ENCODE results near the gene PTPN4. TPM values are rescaled to one million over a fixed set of nuclear protein-coding genes. Genes with fewer than 3 reads are reported as not detected.

PTPN4 gene
- total RNA-seq, 1 experiment from 2014 or later: 80.5 TPM

DNA sequence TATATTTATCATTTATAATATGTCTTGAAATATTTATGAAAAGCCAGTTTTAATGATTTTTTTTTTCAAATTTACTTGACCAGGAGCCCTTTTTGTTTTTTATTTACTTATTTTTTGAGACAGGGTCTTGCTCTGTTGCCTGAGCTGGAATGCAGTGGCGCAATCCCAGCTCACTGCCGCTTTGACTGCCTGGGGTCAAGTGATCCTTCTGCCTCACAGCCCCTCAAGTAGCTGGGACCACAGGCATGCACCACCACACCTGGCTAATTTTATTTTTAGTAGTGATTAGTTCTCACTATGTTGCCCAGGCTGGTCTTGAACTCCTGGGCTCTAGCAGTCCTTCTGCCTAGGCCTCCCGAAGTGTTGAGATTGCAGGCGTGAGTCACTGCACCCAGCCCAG, 258.8 kb downstream of the PTPN4 start:
- Histone ChIP-seq H3K4ac (ENCODE audit: low read depth, low read length) (no peak overlapping the region), H3K9me3 (ENCODE audit: control insufficient read depth, low read depth, low read length) (no peaks in the 10 kb centered on the region), H3K14ac (ENCODE audit: insufficient read depth, low read length) (no peak overlapping the region), H3K18ac (ENCODE audit: insufficient read length, low read depth, low read length) (no peak overlapping the region), H2AK5ac (ENCODE audit: insufficient read length, low read length) (no peak overlapping the region), H2BK5ac (ENCODE audit: insufficient read length, low read length) (no peak overlapping the region), H3K23ac (ENCODE audit: insufficient read length, low read depth, low read length) (no peak overlapping the region), H3K23me2 (ENCODE audit: insufficient read length, low read depth, low read length, poor library complexity, severe bottlenecking) (peaks cover under 1% of the 10 kb centered on the region), H3K4me2 (ENCODE audit: insufficient read depth, insufficient read length, low read length) (no peak overlapping the region), H2BK15ac (ENCODE audit: low read depth, low read length) (no peak overlapping the region), H2BK20ac (ENCODE audit: low read depth, low read length, poor library complexity, severe bottlenecking) (no peak overlapping the region), H2BK120ac (ENCODE audit: low read depth, low read length, poor library complexity, severe bottlenecking) (no peak overlapping the region), H3T11ph (ENCODE audit: low read length) (no peak overlapping the region), H3K79me2 (ENCODE audit: insufficient read depth, low read length) (peaks cover 4% of the 10 kb centered on the region; the same call in 1 of the 2 replicates), H4K8ac (replicated peaks; ENCODE audit: insufficient read length, low read depth, low read length) (no peak overlapping the region), H4K20me1 (ENCODE audit: control insufficient read depth, insufficient read depth, insufficient read length) (no peaks in the 10 kb centered on the region), H3K56ac (ENCODE audit: insufficient read length, low read depth, low read length) (no peak overlapping the region), H2BK12ac (ENCODE audit: insufficient read length, low read depth, low read length) (no peak overlapping the region), H4K91ac (ENCODE audit: insufficient read length, low read depth, low read length) (no peak overlapping the region), H4K5ac (ENCODE audit: insufficient read length, low read depth, low read length) (no peak overlapping the region), H3K9ac (ENCODE audit: extremely low read depth, insufficient read length, low read length) (no peak overlapping the region), H2AFZ (ENCODE audit: low read length) (no peak overlapping the region), H3K79me1 (ENCODE audit: insufficient read depth, low read depth, low read length, poor library complexity, severe bottlenecking) (peaks cover 2% of the 10 kb centered on the region), H3K4me1 (ENCODE audit: insufficient read depth, low read length) (no peaks in the 10 kb centered on the region; the same call in 1 of the 2 replicates), H3K27me3 (ENCODE audit: insufficient read depth, low read length) (no peaks in the 10 kb centered on the region), H3K27ac (ENCODE audit: insufficient read length, low read depth, low read length) (no peak overlapping the region)
- DNase-seq: no peak
- Mint-ChIP-seq H3K4me1 (peaks cover 29% of the 10 kb centered on the region in 2 experiments), H3K27me3 (ENCODE audit: low read depth) (peaks cover 1% of the 10 kb centered on the region; the same call in 1 of the 2 replicates), H3K9me3 (peaks cover 8 to 12% of the 10 kb centered on the region in 2 experiments), H3K4me3 (no peak overlapping the region), H3K36me3 (ENCODE audit: insufficient read depth in 1 of 3, low read depth in 3 of 3) (peaks cover 25 to 54% (median 43%) of the 10 kb centered on the region in 3 experiments), H3K27ac (no peak overlapping the region; a peak in 1 of 7 replicates)
- TF ChIP-seq, protein P1, sequence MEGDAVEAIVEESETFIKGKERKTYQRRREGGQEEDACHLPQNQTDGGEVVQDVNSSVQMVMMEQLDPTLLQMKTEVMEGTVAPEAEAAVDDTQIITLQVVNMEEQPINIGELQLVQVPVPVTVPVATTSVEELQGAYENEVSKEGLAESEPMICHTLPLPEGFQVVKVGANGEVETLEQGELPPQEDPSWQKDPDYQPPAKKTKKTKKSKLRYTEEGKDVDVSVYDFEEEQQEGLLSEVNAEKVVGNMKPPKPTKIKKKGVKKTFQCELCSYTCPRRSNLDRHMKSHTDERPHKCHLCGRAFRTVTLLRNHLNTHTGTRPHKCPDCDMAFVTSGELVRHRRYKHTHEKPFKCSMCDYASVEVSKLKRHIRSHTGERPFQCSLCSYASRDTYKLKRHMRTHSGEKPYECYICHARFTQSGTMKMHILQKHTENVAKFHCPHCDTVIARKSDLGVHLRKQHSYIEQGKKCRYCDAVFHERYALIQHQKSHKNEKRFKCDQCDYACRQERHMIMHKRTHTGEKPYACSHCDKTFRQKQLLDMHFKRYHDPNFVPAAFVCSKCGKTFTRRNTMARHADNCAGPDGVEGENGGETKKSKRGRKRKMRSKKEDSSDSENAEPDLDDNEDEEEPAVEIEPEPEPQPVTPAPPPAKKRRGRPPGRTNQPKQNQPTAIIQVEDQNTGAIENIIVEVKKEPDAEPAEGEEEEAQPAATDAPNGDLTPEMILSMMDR (conservative IDR thresholded peaks at IDR 0.05): no peak
- no CpG with 5 or more reads among the region's 4 CpGs for WGBS (ENCODE audit: extremely low coverage, insufficient read length, low lambda C conversion rate)
